ENCODE results near the gene RNF13.

DNA sequence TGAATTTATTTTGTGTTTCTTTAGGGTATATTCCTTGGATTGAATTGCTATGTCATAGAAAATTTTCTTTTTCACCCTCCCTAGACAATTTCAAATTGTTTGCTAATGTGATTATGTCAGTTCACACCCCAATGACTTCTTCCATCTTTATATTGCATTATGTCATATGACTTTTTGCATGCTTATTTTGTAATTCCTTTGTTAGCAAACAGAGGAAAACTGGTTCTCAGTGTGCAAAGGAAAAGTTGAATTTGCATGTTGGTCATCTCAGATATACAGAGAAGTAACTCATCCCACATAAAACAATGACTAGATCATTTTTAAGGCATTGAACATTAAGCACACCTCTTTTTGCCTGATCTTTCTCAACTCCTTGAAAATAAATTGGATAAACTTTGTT lies 3.3 kb upstream of the RNF13 start:
- TF ChIP-seq POLR2AphosphoS5 (IDR thresholded peaks at IDR 0.05; ENCODE audit: low read depth, low read length) (no peak), SIN3A (IDR thresholded peaks at IDR 0.05; ENCODE audit: borderline replicate concordance, insufficient read depth, low read length) (no peak), TAF1 (IDR thresholded peaks at IDR 0.05; ENCODE audit: borderline replicate concordance, insufficient read depth, low read length) (no peak)
- TF ChIP-seq, protein P1, sequence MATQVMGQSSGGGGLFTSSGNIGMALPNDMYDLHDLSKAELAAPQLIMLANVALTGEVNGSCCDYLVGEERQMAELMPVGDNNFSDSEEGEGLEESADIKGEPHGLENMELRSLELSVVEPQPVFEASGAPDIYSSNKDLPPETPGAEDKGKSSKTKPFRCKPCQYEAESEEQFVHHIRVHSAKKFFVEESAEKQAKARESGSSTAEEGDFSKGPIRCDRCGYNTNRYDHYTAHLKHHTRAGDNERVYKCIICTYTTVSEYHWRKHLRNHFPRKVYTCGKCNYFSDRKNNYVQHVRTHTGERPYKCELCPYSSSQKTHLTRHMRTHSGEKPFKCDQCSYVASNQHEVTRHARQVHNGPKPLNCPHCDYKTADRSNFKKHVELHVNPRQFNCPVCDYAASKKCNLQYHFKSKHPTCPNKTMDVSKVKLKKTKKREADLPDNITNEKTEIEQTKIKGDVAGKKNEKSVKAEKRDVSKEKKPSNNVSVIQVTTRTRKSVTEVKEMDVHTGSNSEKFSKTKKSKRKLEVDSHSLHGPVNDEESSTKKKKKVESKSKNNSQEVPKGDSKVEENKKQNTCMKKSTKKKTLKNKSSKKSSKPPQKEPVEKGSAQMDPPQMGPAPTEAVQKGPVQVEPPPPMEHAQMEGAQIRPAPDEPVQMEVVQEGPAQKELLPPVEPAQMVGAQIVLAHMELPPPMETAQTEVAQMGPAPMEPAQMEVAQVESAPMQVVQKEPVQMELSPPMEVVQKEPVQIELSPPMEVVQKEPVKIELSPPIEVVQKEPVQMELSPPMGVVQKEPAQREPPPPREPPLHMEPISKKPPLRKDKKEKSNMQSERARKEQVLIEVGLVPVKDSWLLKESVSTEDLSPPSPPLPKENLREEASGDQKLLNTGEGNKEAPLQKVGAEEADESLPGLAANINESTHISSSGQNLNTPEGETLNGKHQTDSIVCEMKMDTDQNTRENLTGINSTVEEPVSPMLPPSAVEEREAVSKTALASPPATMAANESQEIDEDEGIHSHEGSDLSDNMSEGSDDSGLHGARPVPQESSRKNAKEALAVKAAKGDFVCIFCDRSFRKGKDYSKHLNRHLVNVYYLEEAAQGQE (IDR thresholded peaks at IDR 0.05; ENCODE audit: insufficient read depth in 1 of 2, low read depth in 2 of 2, low read length in 2 of 2) = no peak
